ENCODE measurements around the gene PLXNC1. TPM values are rescaled to one million over a fixed set of nuclear protein-coding genes. Genes with fewer than 3 reads are reported as not detected.

The PLXNC1 gene
- total RNA-seq, 1 donor from 2014 or later, result 8.3 TPM

DNA sequence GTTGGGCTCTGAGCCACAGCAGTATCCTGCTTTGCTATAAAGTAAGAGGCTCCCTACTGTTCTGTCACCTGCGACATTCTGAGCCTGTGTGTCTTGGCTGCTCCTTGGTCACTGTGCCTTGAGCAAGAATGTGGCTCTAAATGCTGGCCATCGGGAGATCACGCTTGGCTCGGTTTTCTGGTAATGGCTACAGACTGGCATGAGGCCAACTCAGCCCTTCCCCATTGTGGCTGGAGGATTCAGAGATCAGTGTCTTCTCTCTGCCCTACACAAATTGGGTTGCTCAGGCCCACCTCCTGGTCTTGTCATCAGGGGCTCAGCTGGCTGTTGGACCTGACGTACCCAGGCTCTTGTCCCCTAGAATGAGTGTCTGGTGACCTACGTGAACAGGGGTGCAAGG, 94.5 kb downstream of the PLXNC1 start:
- H3K27me3 Mint-ChIP-seq, result peaks cover 8% of the 10 kb centered on the region
- H3K27ac Mint-ChIP-seq, result no peak overlapping the region
- H3K36me3 Mint-ChIP-seq, result no peaks in the 10 kb centered on the region
- H3K4me1 Mint-ChIP-seq (ENCODE audit: unreplicated experiment), result peaks cover 14% of the 10 kb centered on the region
- no peak for TF ChIP-seq CTCF (conservative IDR thresholded peaks at IDR 0.05)
- DNase-seq (ENCODE audit: extremely low spot score, unreplicated experiment), result no peak
- H3K4me3 Mint-ChIP-seq, result no peak overlapping the region
- no peaks in the 10 kb centered on the region for H3K9me3 Mint-ChIP-seq

- DNase-seq (ENCODE audit: extremely low spot score, unreplicated experiment), result no peak
- no peak overlapping the region for H3K4me3 Mint-ChIP-seq
- H3K9me3 Mint-ChIP-seq, result no peaks in the 10 kb centered on the region
- peaks cover 14% of the 10 kb centered on the region for H3K4me1 Mint-ChIP-seq (ENCODE audit: unreplicated experiment)
- H3K27me3 Mint-ChIP-seq, result peaks cover 8% of the 10 kb centered on the region
- no peak for TF ChIP-seq CTCF (conservative IDR thresholded peaks at IDR 0.05)
- no peak overlapping the region for H3K27ac Mint-ChIP-seq
- no peaks in the 10 kb centered on the region for H3K36me3 Mint-ChIP-seq
Observed at GRCh38 chr12:94244165-94245133, 96.1 kb downstream of the PLXNC1 start.

DNA sequence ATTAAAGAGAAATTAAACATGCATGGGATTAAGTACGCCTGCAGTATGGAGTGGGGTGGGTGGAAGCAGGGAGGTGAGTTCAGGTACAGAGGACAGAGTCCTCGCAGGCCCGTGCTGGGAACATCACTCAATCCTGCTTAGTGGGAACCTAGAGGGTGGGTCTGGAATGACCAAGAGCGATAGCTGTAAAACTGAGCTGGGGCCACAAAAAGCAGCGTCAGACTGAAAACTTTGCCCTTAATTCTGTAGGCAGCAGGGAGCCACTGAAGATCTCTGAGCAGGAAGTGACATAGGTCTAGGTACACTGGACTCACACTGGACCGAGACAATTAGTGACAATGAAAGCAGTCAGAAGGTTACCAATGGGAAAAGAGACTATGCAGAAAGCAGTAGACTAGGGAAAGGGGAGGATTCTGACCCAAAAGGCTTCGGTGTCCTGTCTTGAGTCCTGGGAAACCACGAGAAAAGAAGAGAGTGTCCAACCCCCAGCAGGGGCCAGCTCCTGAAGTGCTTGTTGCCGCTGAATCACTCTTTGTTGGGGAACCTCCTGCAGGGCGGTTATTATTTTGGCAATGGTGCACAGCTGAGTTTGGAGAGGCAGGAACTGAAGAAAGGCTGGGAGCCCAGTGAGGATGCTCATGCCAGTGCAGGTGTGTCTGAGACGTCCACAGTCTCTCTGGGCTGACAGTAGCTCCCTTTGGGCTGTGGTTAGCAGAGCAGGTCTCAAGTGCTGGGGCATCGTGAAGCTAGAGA, 97.4 kb downstream of the PLXNC1 start:
- H3K4me3 Mint-ChIP-seq, result no peak overlapping the region
- no peaks in the 10 kb centered on the region for H3K9me3 Mint-ChIP-seq
- peaks cover 14% of the 10 kb centered on the region for H3K4me1 Mint-ChIP-seq (ENCODE audit: unreplicated experiment)
- H3K27me3 Mint-ChIP-seq, result peaks cover 11% of the 10 kb centered on the region
- H3K27ac Mint-ChIP-seq, result no peak overlapping the region
- H3K36me3 Mint-ChIP-seq, result no peaks in the 10 kb centered on the region
- no peak for DNase-seq (ENCODE audit: extremely low spot score, unreplicated experiment)
- TF ChIP-seq CTCF (conservative IDR thresholded peaks at IDR 0.05), result no peak

DNA sequence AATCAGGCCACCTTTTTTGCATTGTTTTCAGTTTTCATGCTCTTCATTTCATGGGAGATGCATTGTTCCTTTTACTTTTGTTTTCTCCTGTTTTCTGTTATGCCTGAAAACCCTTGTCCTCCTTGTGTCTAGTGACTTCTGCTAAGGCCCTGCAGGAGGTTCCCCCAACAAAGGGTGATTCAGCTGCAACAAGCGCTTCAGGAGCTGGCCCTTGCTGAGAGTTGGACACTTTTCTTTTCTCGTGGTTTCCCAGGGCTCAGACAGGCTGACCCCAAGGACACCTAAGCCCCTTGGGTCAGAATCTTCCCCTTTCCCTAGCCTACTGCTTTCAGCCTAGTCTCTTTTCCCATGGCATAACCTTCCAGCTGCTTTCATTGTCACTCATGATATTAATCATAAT, 98.9 kb downstream of the PLXNC1 start:
- H3K9me3 Mint-ChIP-seq, result no peaks in the 10 kb centered on the region
- DNase-seq (ENCODE audit: extremely low spot score, unreplicated experiment), result no peak
- no peaks in the 10 kb centered on the region for H3K36me3 Mint-ChIP-seq
- no peak overlapping the region for H3K4me3 Mint-ChIP-seq
- no peak for TF ChIP-seq CTCF (conservative IDR thresholded peaks at IDR 0.05)
- peaks cover 14% of the 10 kb centered on the region for H3K4me1 Mint-ChIP-seq (ENCODE audit: unreplicated experiment)
- H3K27me3 Mint-ChIP-seq, result peaks cover 8% of the 10 kb centered on the region
- H3K27ac Mint-ChIP-seq, result no peak overlapping the region

DNA sequence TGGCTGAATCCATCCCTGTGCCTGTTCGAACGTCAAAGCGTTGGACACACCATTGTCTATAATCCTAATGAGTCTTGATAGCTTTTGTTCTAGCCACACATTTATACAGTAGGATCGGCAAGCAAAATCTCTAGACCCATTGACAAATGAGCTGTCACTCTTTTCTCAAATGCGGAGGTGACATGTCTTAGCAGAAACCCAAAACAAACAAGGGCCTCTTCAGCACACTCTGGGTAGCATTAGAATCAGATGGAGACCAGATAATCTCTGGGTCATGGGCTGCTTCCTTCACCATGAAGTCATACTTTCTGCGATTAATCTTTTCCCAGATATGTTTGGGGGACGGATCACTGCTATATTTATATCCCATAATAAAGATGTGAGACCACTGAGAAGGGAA, 100.2 kb downstream of the PLXNC1 start:
- Mint-ChIP-seq H3K4me3 (no peak overlapping the region), H3K27ac (no peak overlapping the region), H3K9me3 (no peaks in the 10 kb centered on the region), H3K4me1 (ENCODE audit: unreplicated experiment) (peaks cover 14% of the 10 kb centered on the region), H3K36me3 (no peaks in the 10 kb centered on the region), H3K27me3 (peaks cover 8% of the 10 kb centered on the region)
- TF ChIP-seq CTCF (conservative IDR thresholded peaks at IDR 0.05), result no peak
- DNase-seq (ENCODE audit: extremely low spot score, unreplicated experiment), result no peak
